K562 (cell line): Measurements from ENCODE around the gene RNF187. TPM values are rescaled to one million over a fixed set of nuclear protein-coding genes. Genes with fewer than 3 reads are reported as not detected.

Experiments
- GATAD2B ChIP-seq: fragments of 450-650 bp; IDR thresholded peaks from 2 replicates; pipeline ENCODE4 v1.6.1; 2017; ENCODE audit warnings: mild to moderate bottlenecking, borderline replicate concordance
- MYBL2 ChIP-seq, 2 experiments: fragments of 450-650 bp in 1 of 2; sonication (generic) in 1 of 2; formaldehyde crosslinking in 1 of 2; IDR thresholded peaks; 2 replicates each; pipeline versions ENCODE4 v1.6.1 to v1.8.1; 2017 to 2022; ENCODE audit warnings: borderline replicate concordance in 1 of 2, inconsistent platforms in 1 of 2, low read depth in 1 of 2, mild to moderate bottlenecking in 1 of 2, missing genetic modification reagents in 1 of 2, moderate library complexity in 1 of 2
- NBN ChIP-seq: fragments of 450-650 bp; IDR thresholded peaks from 2 replicates; pipeline ENCODE4 v1.6.1; 2016; ENCODE audit warnings: low read depth, mild to moderate bottlenecking
- ZBTB17 ChIP-seq: fragments of 450-650 bp; formaldehyde crosslinking; IDR thresholded peaks from 2 replicates; pipeline ENCODE4 v1.4.0; 2020; ENCODE audit warnings: mild to moderate bottlenecking
- ZNF23 ChIP-seq: fragments of 250-450 bp; sonication (Bioruptor Pico); IDR thresholded peaks from 2 replicates; pipeline ENCODE4 v1.4.0; 2020; ENCODE audit warnings: mild to moderate bottlenecking
- polyA plus RNA-seq, 8 experiments: library from polyadenylated mRNA; depleted of rRNA in 4 of 8; stranded (reverse) in 5 of 8; unstranded in 3 of 8; fragments of >200 nt; fragmentation: Nextera tagmentation in 2 of 8; fragmentation: Illumina TruSeq in 1 of 8; extraction: Ambion mirVana in 2 of 8; extraction: Trizol in 1 of 8; gene quantifications; 2 replicates each; pipeline versions ENCODE4 v1.2.1 to v1.2.3, GENCODE V29; 2011 to 2014; ENCODE audit warnings: inconsistent platforms in 1 of 8, missing spikeins in 1 of 8
- total RNA-seq, 7 experiments: library from RNA; depleted of rRNA in 6 of 7; stranded (reverse); fragments of >200 nt in 6 of 7; fragmentation: Illumina TruSeq in 2 of 7; extraction: Trizol in 2 of 7; gene quantifications; 2 replicates each; pipeline versions ENCODE4 v1.2.1 to v1.2.3, GENCODE V29; 2011 to 2021; ENCODE audit warnings: low replicate concordance in 1 of 7
- TF ChIP-seq, protein P1 (sequence below): fragments of 200-800 bp; sonication (Bioruptor generic); IDR thresholded peaks from 2 replicates; pipeline ENCODE4 v1.6.1; 2017; ENCODE audit warnings: missing genetic modification characterization, missing compliant biosample characterization
- TF ChIP-seq, protein P2 (sequence below): IDR thresholded peaks from 2 replicates; pipeline ENCODE4 v1.6.1; 2012; ENCODE audit warnings: low read depth, low read length, improper control_type of control experiment, borderline replicate concordance
- TF ChIP-seq, protein P3 (sequence below): sonication (generic); formaldehyde crosslinking; IDR thresholded peaks from 2 replicates; pipeline ENCODE4 v1.8.0; 2022; ENCODE audit warnings: mild to moderate bottlenecking, missing genetic modification reagents
- TF ChIP-seq, protein P4 (sequence below): sonication (generic); formaldehyde crosslinking; IDR thresholded peaks from 2 replicates; pipeline ENCODE4 v1.8.0; 2022; ENCODE audit warnings: missing genetic modification reagents, mild to moderate bottlenecking, borderline replicate concordance
- TF ChIP-seq, protein P5 (sequence below): fragments of 450-650 bp; IDR thresholded peaks from 2 replicates; pipeline ENCODE4 v1.6.1; 2014; ENCODE audit warnings: low read depth, mild to moderate bottlenecking, moderate library complexity, borderline replicate concordance
- TF ChIP-seq, protein P6 (sequence below), 2 experiments: fragments of 250-450 bp in 1 of 2; fragments of 450-650 bp in 1 of 2; sonication (Bioruptor Pico) in 1 of 2; IDR thresholded peaks; 2 replicates each; pipeline versions ENCODE4 v1.6.1 to v1.8.0; 2016 to 2021; ENCODE audit warnings: mild to moderate bottlenecking in 2 of 2, moderate library complexity in 2 of 2, missing compliant biosample characterization in 1 of 2, missing genetic modification characterization in 1 of 2

The RNF187 gene
- total and polyA plus RNA-seq, 9 of the 15 experiments (the other 6 are each of a cell fraction or from before 2014, with no cell fraction given) = 2.3 to 119 (median 41.9) TPM

DNA sequence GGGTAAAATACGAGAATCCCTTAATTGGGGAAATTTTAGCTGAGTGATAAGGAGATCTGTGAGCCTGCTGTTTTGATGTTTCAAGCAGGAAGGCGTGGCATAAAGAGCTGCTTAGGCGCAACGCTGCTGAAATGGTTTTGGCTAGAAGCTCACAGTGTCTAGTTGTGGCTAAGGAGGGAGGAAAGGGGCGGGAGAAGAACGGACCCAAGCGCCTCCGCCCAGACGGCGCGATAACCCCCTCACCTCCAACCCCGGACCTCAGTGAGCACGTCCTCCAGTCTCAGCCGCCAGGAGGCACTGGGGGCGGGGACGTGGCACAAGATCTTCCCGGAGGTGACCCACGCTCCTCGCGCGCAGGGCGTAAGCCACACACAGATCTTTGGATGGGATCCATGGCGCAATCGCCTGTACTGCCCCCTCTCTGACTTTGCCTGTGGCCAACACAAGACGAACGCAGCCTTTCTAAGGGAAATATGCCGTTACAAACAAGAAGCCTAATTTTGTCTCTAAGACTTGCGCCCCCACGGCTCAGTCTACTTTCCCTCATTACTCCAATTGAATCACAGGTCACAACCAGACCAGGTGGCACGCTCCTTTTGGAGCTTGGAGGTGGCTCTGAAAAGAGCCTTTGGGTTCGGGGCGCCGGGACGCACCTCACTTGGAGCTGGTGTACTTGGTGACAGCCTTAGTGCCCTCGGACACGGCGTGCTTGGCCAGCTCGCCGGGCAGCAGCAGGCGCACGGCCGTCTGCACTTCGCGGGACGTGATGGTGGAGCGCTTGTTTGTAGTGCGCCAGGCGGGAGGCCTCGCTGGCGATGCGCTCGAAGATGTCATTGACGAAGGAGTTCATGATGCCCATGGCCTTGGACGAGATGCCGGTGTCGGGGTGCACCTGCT is 23.4 kb upstream of the RNF187 start (continued):
- TF ChIP-seq, protein P1, sequence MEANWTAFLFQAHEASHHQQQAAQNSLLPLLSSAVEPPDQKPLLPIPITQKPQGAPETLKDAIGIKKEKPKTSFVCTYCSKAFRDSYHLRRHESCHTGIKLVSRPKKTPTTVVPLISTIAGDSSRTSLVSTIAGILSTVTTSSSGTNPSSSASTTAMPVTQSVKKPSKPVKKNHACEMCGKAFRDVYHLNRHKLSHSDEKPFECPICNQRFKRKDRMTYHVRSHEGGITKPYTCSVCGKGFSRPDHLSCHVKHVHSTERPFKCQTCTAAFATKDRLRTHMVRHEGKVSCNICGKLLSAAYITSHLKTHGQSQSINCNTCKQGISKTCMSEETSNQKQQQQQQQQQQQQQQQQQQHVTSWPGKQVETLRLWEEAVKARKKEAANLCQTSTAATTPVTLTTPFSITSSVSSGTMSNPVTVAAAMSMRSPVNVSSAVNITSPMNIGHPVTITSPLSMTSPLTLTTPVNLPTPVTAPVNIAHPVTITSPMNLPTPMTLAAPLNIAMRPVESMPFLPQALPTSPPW (CRISPR knock-in tag) = peak; percentile 95
- TF ChIP-seq, protein P2, sequence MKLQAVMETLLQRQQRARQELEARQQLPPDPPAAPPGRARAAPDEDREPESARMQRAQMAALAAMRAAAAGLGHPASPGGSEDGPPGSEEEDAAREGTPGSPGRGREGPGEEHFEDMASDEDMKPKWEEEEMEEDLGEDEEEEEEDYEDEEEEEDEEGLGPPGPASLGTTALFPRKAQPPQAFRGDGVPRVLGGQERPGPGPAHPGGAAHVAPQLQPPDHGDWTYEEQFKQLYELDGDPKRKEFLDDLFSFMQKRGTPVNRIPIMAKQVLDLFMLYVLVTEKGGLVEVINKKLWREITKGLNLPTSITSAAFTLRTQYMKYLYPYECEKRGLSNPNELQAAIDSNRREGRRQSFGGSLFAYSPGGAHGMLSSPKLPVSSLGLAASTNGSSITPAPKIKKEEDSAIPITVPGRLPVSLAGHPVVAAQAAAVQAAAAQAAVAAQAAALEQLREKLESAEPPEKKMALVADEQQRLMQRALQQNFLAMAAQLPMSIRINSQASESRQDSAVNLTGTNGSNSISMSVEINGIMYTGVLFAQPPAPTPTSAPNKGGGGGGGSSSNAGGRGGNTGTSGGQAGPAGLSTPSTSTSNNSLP = no peak; the same call in 1 of the 2 replicates
- TF ChIP-seq, protein P3, sequence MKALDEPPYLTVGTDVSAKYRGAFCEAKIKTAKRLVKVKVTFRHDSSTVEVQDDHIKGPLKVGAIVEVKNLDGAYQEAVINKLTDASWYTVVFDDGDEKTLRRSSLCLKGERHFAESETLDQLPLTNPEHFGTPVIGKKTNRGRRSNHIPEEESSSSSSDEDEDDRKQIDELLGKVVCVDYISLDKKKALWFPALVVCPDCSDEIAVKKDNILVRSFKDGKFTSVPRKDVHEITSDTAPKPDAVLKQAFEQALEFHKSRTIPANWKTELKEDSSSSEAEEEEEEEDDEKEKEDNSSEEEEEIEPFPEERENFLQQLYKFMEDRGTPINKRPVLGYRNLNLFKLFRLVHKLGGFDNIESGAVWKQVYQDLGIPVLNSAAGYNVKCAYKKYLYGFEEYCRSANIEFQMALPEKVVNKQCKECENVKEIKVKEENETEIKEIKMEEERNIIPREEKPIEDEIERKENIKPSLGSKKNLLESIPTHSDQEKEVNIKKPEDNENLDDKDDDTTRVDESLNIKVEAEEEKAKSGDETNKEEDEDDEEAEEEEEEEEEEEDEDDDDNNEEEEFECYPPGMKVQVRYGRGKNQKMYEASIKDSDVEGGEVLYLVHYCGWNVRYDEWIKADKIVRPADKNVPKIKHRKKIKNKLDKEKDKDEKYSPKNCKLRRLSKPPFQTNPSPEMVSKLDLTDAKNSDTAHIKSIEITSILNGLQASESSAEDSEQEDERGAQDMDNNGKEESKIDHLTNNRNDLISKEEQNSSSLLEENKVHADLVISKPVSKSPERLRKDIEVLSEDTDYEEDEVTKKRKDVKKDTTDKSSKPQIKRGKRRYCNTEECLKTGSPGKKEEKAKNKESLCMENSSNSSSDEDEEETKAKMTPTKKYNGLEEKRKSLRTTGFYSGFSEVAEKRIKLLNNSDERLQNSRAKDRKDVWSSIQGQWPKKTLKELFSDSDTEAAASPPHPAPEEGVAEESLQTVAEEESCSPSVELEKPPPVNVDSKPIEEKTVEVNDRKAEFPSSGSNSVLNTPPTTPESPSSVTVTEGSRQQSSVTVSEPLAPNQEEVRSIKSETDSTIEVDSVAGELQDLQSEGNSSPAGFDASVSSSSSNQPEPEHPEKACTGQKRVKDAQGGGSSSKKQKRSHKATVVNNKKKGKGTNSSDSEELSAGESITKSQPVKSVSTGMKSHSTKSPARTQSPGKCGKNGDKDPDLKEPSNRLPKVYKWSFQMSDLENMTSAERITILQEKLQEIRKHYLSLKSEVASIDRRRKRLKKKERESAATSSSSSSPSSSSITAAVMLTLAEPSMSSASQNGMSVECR (CRISPR knock-in tag) = peak; percentile 48; the same call in 1 of the 2 replicates
- TF ChIP-seq, protein P4, sequence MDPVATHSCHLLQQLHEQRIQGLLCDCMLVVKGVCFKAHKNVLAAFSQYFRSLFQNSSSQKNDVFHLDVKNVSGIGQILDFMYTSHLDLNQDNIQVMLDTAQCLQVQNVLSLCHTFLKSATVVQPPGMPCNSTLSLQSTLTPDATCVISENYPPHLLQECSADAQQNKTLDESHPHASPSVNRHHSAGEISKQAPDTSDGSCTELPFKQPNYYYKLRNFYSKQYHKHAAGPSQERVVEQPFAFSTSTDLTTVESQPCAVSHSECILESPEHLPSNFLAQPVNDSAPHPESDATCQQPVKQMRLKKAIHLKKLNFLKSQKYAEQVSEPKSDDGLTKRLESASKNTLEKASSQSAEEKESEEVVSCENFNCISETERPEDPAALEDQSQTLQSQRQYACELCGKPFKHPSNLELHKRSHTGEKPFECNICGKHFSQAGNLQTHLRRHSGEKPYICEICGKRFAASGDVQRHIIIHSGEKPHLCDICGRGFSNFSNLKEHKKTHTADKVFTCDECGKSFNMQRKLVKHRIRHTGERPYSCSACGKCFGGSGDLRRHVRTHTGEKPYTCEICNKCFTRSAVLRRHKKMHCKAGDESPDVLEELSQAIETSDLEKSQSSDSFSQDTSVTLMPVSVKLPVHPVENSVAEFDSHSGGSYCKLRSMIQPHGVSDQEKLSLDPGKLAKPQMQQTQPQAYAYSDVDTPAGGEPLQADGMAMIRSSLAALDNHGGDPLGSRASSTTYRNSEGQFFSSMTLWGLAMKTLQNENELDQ (CRISPR knock-in tag) = 0 out of 2 replicates have a peak, but pooled peaks have one; percentile 16
- TF ChIP-seq ZNF23 (no peak), ZBTB17 (CRISPR knock-in tag) (peak; percentile 92), MYBL2 (IDR thresholded peaks at IDR 0.05; ENCODE audit: low read depth) (no peak), MYBL2 (CRISPR knock-in tag; IDR thresholded peaks at IDR 0.05; ENCODE audit: borderline replicate concordance) (no peak), GATAD2B (peak; percentile 89; the same call in 1 of the 2 replicates), NBN (peak; percentile 94)
- TF ChIP-seq, protein P5, sequence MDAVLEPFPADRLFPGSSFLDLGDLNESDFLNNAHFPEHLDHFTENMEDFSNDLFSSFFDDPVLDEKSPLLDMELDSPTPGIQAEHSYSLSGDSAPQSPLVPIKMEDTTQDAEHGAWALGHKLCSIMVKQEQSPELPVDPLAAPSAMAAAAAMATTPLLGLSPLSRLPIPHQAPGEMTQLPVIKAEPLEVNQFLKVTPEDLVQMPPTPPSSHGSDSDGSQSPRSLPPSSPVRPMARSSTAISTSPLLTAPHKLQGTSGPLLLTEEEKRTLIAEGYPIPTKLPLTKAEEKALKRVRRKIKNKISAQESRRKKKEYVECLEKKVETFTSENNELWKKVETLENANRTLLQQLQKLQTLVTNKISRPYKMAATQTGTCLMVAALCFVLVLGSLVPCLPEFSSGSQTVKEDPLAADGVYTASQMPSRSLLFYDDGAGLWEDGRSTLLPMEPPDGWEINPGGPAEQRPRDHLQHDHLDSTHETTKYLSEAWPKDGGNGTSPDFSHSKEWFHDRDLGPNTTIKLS = peak; percentile 98
- TF ChIP-seq, protein P6, sequence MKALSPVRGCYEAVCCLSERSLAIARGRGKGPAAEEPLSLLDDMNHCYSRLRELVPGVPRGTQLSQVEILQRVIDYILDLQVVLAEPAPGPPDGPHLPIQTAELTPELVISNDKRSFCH (CRISPR knock-in tag; IDR thresholded peaks at IDR 0.05) = no peak
- TF ChIP-seq, protein P6 (tag; IDR thresholded peaks at IDR 0.05) = peak; percentile 80; the same call in 1 of the 2 replicates
